GM23248 (cell line): ENCODE data around the gene SOX8.

Experiments used
- EZH2 ChIP-seq: fragments of 200-600 bp; sonication (generic); IDR thresholded peaks from 2 replicates; pipeline ENCODE4 v1.6.1; 2018; ENCODE audit warnings: antibody characterized with exemption, mild to moderate bottlenecking; ENCODE audit not compliant: insufficient read depth, poor library complexity, severe bottlenecking
- EZH2phosphoT487 ChIP-seq: fragments of 200-600 bp; sonication (generic); IDR thresholded peaks from 2 replicates; pipeline ENCODE4 v1.6.1; 2018; ENCODE audit warnings: antibody characterized with exemption, moderate library complexity, mild to moderate bottlenecking, low read depth; ENCODE audit not compliant: insufficient read depth

GRCh38 chr16:1033128-1033679, 51.6 kb downstream of the SOX8 start:
- TF ChIP-seq EZH2 = no peak
- TF ChIP-seq EZH2phosphoT487 = no peak
